ENCODE results near the gene CADPS2. TPM values are rescaled to one million over a fixed set of nuclear protein-coding genes. Genes with fewer than 3 reads are reported as not detected.

Gene CADPS2
- total RNA-seq, 2 donors from 2014 or later, result 4.3 to 11.7 TPM

- no peak for DNase-seq
- Histone ChIP-seq H3K27me3 (ENCODE audit: control insufficient read depth, insufficient read depth, low read length, poor library complexity, severe bottlenecking) (no peaks in the 10 kb centered on the region), H3K4me3 (ENCODE audit: low read length) (no peak overlapping the region), H3K9me3 (ENCODE audit: control insufficient read depth, low read length) (no peaks in the 10 kb centered on the region), H3K36me3 (ENCODE audit: control insufficient read depth, insufficient read depth, low read length) (no peaks in the 10 kb centered on the region), H3K9ac (ENCODE audit: extremely low read depth, low read length, poor library complexity, severe bottlenecking) (no peak overlapping the region), H3K27ac (ENCODE audit: low read depth, low read length) (no peak overlapping the region), H3K4me1 (ENCODE audit: control insufficient read depth, insufficient read depth, low read length) (no peaks in the 10 kb centered on the region)
- H3K36me3 Mint-ChIP-seq (ENCODE audit: low read depth), result no peaks in the 10 kb centered on the region
- no peaks in the 10 kb centered on the region for H3K27me3 Mint-ChIP-seq (ENCODE audit: insufficient read depth)
- peaks cover 25% of the 10 kb centered on the region for H3K4me1 Mint-ChIP-seq
- TF ChIP-seq, protein P1, sequence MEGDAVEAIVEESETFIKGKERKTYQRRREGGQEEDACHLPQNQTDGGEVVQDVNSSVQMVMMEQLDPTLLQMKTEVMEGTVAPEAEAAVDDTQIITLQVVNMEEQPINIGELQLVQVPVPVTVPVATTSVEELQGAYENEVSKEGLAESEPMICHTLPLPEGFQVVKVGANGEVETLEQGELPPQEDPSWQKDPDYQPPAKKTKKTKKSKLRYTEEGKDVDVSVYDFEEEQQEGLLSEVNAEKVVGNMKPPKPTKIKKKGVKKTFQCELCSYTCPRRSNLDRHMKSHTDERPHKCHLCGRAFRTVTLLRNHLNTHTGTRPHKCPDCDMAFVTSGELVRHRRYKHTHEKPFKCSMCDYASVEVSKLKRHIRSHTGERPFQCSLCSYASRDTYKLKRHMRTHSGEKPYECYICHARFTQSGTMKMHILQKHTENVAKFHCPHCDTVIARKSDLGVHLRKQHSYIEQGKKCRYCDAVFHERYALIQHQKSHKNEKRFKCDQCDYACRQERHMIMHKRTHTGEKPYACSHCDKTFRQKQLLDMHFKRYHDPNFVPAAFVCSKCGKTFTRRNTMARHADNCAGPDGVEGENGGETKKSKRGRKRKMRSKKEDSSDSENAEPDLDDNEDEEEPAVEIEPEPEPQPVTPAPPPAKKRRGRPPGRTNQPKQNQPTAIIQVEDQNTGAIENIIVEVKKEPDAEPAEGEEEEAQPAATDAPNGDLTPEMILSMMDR (conservative IDR thresholded peaks at IDR 0.05), result no peak
- H3K27ac Mint-ChIP-seq, result no peak overlapping the region
- H3K9me3 Mint-ChIP-seq, result no peaks in the 10 kb centered on the region
- H3K4me3 Mint-ChIP-seq, result no peak overlapping the region
- WGBS, 2 experiments (ENCODE audit: insufficient coverage in 1 of 2, insufficient read length in 1 of 2), result 97% methylated on average over 3 of the region's 3 CpGs; no CpG with 5 or more reads in 1 of the 2 experiments
These were observed 259.5 kb downstream of the CADPS2 start for GRCh38 chr7:122626785-122627184.

DNA sequence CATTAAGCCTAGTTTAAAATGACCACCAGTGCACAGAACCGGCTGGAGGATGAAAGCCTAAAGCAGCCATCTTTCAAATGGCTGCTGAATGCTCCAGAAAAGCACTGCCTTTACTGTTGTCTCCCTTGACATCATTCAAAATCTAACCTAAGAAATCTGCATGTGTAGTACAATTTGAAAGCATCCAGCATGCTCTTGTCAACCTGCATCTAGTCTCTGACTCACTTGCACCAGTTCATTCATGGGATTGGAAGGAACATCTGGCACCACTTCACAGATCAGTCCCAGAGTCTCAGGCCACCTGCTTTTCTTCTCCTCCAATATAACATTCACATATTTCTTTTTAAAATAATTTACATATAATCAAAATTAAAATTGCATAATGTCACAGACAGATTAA, 263.6 kb downstream of the CADPS2 start:
- Mint-ChIP-seq H3K27me3 (ENCODE audit: insufficient read depth) (no peaks in the 10 kb centered on the region), H3K36me3 (ENCODE audit: low read depth) (no peaks in the 10 kb centered on the region), H3K27ac (no peak overlapping the region), H3K4me3 (no peak overlapping the region), H3K4me1 (peaks cover 3% of the 10 kb centered on the region), H3K9me3 (no peaks in the 10 kb centered on the region)
- H3K9me3 ChIP-seq (ENCODE audit: control insufficient read depth, low read length), result no peaks in the 10 kb centered on the region
- H3K4me1 ChIP-seq (ENCODE audit: control insufficient read depth, insufficient read depth, low read length), result no peaks in the 10 kb centered on the region
- no peak overlapping the region for H3K27ac ChIP-seq (ENCODE audit: low read depth, low read length)
- 88 to 95% methylated on average over 1 of the region's 1 CpG for WGBS, 2 experiments (ENCODE audit: insufficient coverage in 1 of 2, insufficient read length in 1 of 2)
- H3K9ac ChIP-seq (ENCODE audit: extremely low read depth, low read length, poor library complexity, severe bottlenecking), result no peak overlapping the region
- H3K27me3 ChIP-seq (ENCODE audit: control insufficient read depth, insufficient read depth, low read length, poor library complexity, severe bottlenecking), result no peaks in the 10 kb centered on the region
- H3K36me3 ChIP-seq (ENCODE audit: control insufficient read depth, insufficient read depth, low read length), result no peaks in the 10 kb centered on the region
- no peak overlapping the region for H3K4me3 ChIP-seq (ENCODE audit: low read length)
- DNase-seq, result no peak
- TF ChIP-seq, protein P1 (conservative IDR thresholded peaks at IDR 0.05), result no peak

DNA sequence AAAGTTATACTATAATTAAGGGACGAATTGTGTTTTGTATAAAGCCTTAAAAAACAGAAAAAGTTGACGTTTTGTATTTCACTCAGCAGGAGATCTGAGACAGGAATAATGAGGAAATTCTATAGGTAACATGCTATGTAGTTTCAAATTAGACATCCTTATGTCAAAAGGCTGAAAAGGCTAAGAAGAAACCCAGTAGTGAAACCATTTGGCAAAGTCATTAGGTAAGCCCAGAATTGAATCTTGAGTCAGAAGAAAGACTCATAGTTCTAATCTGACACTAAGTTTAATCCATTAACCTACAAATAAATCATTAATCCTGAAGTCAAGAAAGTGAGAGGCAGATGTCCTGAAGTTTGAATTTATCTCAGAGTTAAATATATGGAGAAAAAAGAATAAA, 266.6 kb downstream of the CADPS2 start:
- WGBS, 2 experiments (ENCODE audit: insufficient coverage in 1 of 2, insufficient read length in 1 of 2), result 73 to 76% methylated on average over 2 of the region's 2 CpGs
- H3K4me1 ChIP-seq (ENCODE audit: control insufficient read depth, insufficient read depth, low read length), result no peaks in the 10 kb centered on the region
- H3K4me3 ChIP-seq (ENCODE audit: low read length), result no peak overlapping the region
- Mint-ChIP-seq H3K4me3 (no peak overlapping the region), H3K9me3 (no peaks in the 10 kb centered on the region), H3K4me1 (no peaks in the 10 kb centered on the region), H3K27ac (no peak overlapping the region), H3K36me3 (ENCODE audit: low read depth) (no peaks in the 10 kb centered on the region), H3K27me3 (ENCODE audit: insufficient read depth) (no peaks in the 10 kb centered on the region)
- TF ChIP-seq, protein P1 (conservative IDR thresholded peaks at IDR 0.05), result no peak
- no peaks in the 10 kb centered on the region for H3K36me3 ChIP-seq (ENCODE audit: control insufficient read depth, insufficient read depth, low read length)
- H3K9me3 ChIP-seq (ENCODE audit: control insufficient read depth, low read length), result no peaks in the 10 kb centered on the region
- DNase-seq, result no peak
- no peak overlapping the region for H3K27ac ChIP-seq (ENCODE audit: low read depth, low read length)
- no peak overlapping the region for H3K9ac ChIP-seq (ENCODE audit: extremely low read depth, low read length, poor library complexity, severe bottlenecking)
- H3K27me3 ChIP-seq (ENCODE audit: control insufficient read depth, insufficient read depth, low read length, poor library complexity, severe bottlenecking), result no peaks in the 10 kb centered on the region
